ENCODE data around the gene PLS3.

The PLS3 gene

GRCh38 chrX:115679460-115679859 lies 118.5 kb downstream of the PLS3 start:
- Mint-ChIP-seq H3K36me3 (ENCODE audit: low read depth) (no peaks in the 10 kb centered on the region), H3K4me3 (no peak overlapping the region), H3K9me3 (no peaks in the 10 kb centered on the region), H3K27ac (no peak overlapping the region), H3K27me3 (no peaks in the 10 kb centered on the region), H3K4me1 (ENCODE audit: low read depth) (no peaks in the 10 kb centered on the region)

- no peaks in the 10 kb centered on the region for H3K27me3 Mint-ChIP-seq
- H3K36me3 Mint-ChIP-seq (ENCODE audit: low read depth) = no peaks in the 10 kb centered on the region
- no peaks in the 10 kb centered on the region for H3K4me1 Mint-ChIP-seq (ENCODE audit: low read depth)
- H3K4me3 Mint-ChIP-seq = no peak overlapping the region
- no peaks in the 10 kb centered on the region for H3K9me3 Mint-ChIP-seq
- H3K27ac Mint-ChIP-seq = no peak overlapping the region
These were observed 126.6 kb downstream of the PLS3 start for GRCh38 chrX:115687595-115687994.

- H3K27me3 Mint-ChIP-seq = no peaks in the 10 kb centered on the region
- no peak overlapping the region for H3K4me3 Mint-ChIP-seq
- no peak overlapping the region for H3K27ac Mint-ChIP-seq
- H3K4me1 Mint-ChIP-seq (ENCODE audit: low read depth) = no peaks in the 10 kb centered on the region
- no peaks in the 10 kb centered on the region for H3K36me3 Mint-ChIP-seq (ENCODE audit: low read depth)
- no peaks in the 10 kb centered on the region for H3K9me3 Mint-ChIP-seq
These were observed 129.0 kb downstream of the PLS3 start for GRCh38 chrX:115689931-115690330.

- Mint-ChIP-seq H3K36me3 (ENCODE audit: low read depth) (no peaks in the 10 kb centered on the region), H3K4me3 (no peak overlapping the region), H3K9me3 (no peaks in the 10 kb centered on the region), H3K27ac (no peak overlapping the region), H3K4me1 (ENCODE audit: low read depth) (no peaks in the 10 kb centered on the region), H3K27me3 (no peaks in the 10 kb centered on the region)
These were observed 129.7 kb downstream of the PLS3 start for GRCh38 chrX:115690511-115691216.

DNA sequence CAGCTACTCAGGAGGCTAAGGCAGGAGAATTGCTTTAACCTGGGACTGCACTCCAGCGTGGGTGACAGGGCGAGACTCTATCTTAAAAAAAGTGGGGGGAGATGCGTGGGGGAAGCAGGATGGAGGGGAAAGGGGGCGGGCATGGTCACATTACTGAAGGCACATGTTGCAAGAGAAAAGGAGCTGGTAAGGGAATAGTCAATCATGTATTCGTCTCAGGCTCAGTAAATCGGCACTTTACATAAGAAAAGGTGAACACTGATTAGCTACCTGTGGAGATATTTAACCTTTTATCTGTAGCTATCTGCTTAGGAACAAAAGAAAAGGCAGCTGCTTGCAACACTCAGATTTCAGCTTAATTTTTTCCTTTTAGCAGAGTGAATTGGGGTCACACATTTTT lies 132.5 kb downstream of the PLS3 start:
- Mint-ChIP-seq H3K27ac (no peak overlapping the region), H3K9me3 (no peaks in the 10 kb centered on the region), H3K4me1 (ENCODE audit: low read depth) (no peaks in the 10 kb centered on the region), H3K4me3 (no peak overlapping the region), H3K27me3 (no peaks in the 10 kb centered on the region), H3K36me3 (ENCODE audit: low read depth) (no peaks in the 10 kb centered on the region)

GRCh38 chrX:115694028-115694427 lies 133.1 kb downstream of the PLS3 start:
- Mint-ChIP-seq H3K36me3 (ENCODE audit: low read depth) (no peaks in the 10 kb centered on the region), H3K4me1 (ENCODE audit: low read depth) (no peaks in the 10 kb centered on the region), H3K27me3 (no peaks in the 10 kb centered on the region), H3K4me3 (no peak overlapping the region), H3K27ac (no peak overlapping the region), H3K9me3 (no peaks in the 10 kb centered on the region)

DNA sequence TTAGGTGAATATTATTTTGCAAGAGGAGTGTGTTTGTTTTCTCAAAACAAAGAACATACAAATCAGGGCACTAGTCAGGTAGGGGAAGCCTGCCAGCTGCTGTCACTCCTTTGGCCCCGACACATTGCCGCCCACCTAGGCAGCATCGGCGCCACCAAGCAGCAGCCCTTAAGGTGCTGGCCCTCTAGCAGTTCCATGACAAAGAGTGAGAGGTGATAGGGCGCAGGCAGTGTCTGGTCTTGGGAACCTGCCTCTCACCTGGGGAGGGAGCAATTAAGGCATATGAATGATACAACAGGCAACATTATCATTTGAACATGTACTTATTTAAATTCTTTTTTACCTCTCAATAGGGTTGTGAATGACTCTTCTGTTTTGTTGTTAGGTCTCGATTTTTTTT lies 135.1 kb downstream of the PLS3 start:
- no peaks in the 10 kb centered on the region for H3K4me1 Mint-ChIP-seq (ENCODE audit: low read depth)
- no peak overlapping the region for H3K27ac Mint-ChIP-seq
- no peaks in the 10 kb centered on the region for H3K36me3 Mint-ChIP-seq (ENCODE audit: low read depth)
- H3K4me3 Mint-ChIP-seq = no peak overlapping the region
- no peaks in the 10 kb centered on the region for H3K9me3 Mint-ChIP-seq
- H3K27me3 Mint-ChIP-seq = no peaks in the 10 kb centered on the region

DNA sequence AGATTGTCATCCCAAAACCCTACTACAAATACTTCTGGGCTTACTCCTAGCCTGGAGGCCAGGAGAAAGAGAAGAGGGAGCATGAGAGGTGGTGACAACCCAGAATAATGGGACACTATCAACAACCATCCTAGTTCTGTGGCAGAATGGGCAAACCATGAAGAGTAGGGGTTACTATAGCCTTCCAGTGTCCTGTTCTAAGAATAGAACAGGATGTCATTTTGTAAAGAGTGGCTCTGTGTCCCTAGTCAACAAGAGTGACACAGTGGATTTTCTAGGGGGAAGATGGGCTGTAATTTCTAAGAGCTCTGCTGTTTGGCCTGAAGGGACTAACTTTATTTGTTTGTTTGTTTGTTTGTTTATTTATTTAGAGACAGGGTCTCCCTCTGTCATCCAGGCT lies 136.0 kb downstream of the PLS3 start:
- H3K9me3 Mint-ChIP-seq = no peaks in the 10 kb centered on the region
- no peak overlapping the region for H3K27ac Mint-ChIP-seq
- H3K4me3 Mint-ChIP-seq = no peak overlapping the region
- no peaks in the 10 kb centered on the region for H3K27me3 Mint-ChIP-seq
- no peaks in the 10 kb centered on the region for H3K4me1 Mint-ChIP-seq (ENCODE audit: low read depth)
- H3K36me3 Mint-ChIP-seq (ENCODE audit: low read depth) = no peaks in the 10 kb centered on the region

DNA sequence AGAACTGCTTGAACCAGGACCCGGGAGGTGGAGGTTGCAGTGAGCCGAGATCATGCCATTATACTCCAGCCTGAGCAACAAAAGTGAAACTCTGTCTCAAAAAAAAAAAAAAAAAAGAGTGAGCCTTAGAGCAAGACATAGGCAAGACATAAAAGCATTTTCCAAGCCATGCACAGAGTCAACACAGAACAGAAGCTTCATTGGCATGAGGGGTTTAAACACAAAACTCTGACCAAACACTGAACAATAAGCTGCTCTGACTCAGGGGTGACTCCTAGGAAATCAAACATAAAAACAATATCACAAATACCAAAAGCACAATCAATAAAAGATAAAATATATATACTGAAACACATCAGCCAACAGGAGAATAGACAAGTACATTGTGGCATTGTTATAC lies 136.8 kb downstream of the PLS3 start:
- Mint-ChIP-seq H3K4me1 (ENCODE audit: low read depth) (no peaks in the 10 kb centered on the region), H3K27me3 (no peaks in the 10 kb centered on the region), H3K27ac (no peak overlapping the region), H3K9me3 (no peaks in the 10 kb centered on the region), H3K36me3 (ENCODE audit: low read depth) (no peaks in the 10 kb centered on the region), H3K4me3 (no peak overlapping the region)
